ENCODE results near the gene EMB. TPM values are rescaled to one million over a fixed set of nuclear protein-coding genes. Genes with fewer than 3 reads are reported as not detected.
"Not testable (repeated sequence)": the region's sequence is repeated elsewhere in the genome, so short reads cannot be mapped to it uniquely, and the experiment has no call there.

Gene EMB, protein sequence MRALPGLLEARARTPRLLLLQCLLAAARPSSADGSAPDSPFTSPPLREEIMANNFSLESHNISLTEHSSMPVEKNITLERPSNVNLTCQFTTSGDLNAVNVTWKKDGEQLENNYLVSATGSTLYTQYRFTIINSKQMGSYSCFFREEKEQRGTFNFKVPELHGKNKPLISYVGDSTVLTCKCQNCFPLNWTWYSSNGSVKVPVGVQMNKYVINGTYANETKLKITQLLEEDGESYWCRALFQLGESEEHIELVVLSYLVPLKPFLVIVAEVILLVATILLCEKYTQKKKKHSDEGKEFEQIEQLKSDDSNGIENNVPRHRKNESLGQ
- total RNA-seq: 30.3 TPM
- long read RNA-seq, full-length matches to known transcripts: 11 of 15 reads
- long read RNA-seq, partial matches to known transcripts: 1 of 15 reads
- long read RNA-seq, other reads (novel, unspliced or antisense): 3 of 15 reads

DNA sequence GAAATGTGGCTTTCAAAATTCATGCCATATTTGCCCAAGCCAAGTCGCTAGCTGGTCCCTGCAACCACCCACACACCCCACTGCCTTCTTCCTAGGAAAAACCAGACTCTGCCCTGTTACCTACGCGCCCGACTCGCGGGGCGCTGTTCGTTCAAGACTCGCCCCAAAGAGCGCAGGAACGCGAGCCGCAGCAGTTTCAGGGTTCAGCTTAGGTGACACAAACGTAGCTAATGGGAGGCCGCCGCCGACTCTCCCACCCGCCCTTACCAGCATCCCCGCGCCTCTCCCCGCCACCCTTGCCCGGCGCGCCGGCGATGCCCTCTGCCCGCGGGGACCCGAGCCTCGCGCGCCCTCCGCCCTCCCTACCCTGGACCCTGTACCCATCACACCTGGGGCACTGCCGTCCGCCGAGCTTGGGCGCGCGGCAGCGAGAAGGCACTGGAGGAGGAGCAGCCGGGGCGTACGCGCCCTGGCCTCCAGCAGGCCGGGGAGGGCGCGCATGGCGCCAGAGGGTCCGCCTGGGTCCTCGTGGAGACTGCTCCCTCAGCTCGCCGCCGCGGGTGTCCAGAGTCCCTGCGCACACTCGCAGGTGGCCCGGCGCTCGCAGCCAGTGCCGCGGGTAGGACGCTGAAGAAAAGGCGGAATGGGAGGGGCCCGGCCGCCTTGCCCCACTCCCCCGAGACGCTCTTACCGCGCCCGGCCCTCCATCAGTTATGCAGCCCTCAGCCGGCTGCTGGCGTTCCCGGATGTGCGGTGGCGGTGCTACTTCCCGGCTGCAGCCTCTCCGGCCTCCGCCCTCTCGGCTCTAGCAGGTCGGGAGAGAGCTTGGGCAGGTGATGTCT lies at the start of gene EMB:
EMB (minus strand) TSS at position 638 of the 842 bp plus-strand sequence; CDS start at position 501, 137 bp downstream.
- TF ChIP-seq, protein P1, sequence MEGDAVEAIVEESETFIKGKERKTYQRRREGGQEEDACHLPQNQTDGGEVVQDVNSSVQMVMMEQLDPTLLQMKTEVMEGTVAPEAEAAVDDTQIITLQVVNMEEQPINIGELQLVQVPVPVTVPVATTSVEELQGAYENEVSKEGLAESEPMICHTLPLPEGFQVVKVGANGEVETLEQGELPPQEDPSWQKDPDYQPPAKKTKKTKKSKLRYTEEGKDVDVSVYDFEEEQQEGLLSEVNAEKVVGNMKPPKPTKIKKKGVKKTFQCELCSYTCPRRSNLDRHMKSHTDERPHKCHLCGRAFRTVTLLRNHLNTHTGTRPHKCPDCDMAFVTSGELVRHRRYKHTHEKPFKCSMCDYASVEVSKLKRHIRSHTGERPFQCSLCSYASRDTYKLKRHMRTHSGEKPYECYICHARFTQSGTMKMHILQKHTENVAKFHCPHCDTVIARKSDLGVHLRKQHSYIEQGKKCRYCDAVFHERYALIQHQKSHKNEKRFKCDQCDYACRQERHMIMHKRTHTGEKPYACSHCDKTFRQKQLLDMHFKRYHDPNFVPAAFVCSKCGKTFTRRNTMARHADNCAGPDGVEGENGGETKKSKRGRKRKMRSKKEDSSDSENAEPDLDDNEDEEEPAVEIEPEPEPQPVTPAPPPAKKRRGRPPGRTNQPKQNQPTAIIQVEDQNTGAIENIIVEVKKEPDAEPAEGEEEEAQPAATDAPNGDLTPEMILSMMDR (IDR thresholded peaks at IDR 0.05): peak; percentile 26
- no peaks in the 10 kb centered on the region for H3K9me3 ChIP-seq
- peak; percentile 88 for DNase-seq
- H3K36me3 ChIP-seq: no peaks in the 10 kb centered on the region
- peak; percentile 92 to 94 for ATAC-seq
- H3K4me1 ChIP-seq: peaks cover 8% of the 10 kb centered on the region
- intact Hi-C loops (cut with DNase I): no loop called here
- peak within 1 kb of the TSS; percentile 62 for H3K4me3 ChIP-seq
- H3K27ac ChIP-seq: peak within 1 kb of the TSS; percentile 74
- peaks cover 6% of the 10 kb centered on the region for H3K27me3 ChIP-seq (ENCODE audit: low read depth)

DNA sequence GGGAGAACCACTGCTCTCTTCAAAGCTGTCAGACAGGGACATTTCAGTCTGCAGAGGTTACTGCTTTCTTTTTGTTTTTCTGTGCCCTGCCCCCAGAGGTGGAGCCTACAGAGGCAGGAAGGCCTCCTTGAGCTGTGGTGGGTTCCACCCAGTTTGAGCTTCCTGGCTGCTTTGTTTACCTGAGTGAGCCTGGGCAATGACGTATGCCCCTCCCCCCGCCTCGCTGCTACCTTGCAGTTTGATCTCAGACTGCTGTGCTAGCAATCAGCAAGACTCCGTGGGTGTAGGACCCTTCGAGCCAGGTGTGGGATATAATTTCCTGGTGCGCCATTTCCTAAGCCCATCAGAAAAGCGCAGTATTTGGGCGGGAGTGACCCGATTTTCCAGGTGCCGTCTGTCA lies 48.4 kb upstream of the EMB start:
- H3K27me3 ChIP-seq (ENCODE audit: low read depth); ATAC-seq; H3K27ac ChIP-seq; DNase-seq; intact Hi-C loops (cut with DNase I); H3K4me1 ChIP-seq; H3K36me3 ChIP-seq; H3K4me3 ChIP-seq; H3K9me3 ChIP-seq: not testable (repeated sequence)

DNA sequence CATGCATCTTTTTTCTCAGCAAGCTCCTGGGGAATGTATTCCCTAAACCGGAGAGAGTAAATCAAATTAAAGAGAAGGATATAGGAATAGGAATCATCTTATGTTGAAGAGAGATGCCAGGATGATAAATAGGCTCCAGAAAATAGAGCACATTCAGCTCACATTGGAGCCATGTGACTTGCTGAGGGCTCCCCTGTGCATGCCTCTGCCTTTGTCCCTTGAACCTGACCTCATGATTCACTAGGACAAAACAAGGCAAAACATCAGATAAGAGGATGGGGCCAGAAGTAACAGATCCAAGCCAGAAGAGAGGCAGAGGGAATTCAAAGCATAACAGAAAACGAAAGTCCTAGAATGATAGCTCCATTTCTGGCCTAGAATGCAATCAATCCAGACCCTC lies 37.7 kb upstream of the EMB start:
- H3K36me3 ChIP-seq; H3K9me3 ChIP-seq; H3K4me1 ChIP-seq; intact Hi-C loops (cut with DNase I); H3K27me3 ChIP-seq (ENCODE audit: low read depth); DNase-seq; H3K4me3 ChIP-seq; ATAC-seq; H3K27ac ChIP-seq: not testable (repeated sequence)

DNA sequence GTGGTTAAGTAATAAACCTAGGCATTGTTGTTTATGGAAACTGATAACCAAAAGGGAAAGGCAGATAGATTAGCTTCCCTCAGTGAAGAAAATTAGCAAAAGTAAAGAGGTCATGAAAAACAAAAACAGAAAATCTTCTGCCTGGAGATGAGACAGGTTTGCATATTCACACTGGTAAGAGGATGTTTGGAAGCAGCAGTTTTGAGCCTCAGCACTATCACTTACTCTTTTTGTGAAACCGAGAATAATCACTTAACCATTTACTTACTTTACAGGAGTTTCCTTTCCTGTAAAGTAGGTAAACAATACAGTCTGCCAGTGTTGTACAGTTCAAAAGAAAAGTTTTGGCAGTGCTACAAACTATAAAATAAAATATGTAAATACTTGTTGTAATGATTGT lies 35.5 kb upstream of the EMB start:
- Histone ChIP-seq H3K9me3 (no peaks in the 10 kb centered on the region), H3K27me3 (ENCODE audit: low read depth) (no peaks in the 10 kb centered on the region), H3K4me3 (no peak overlapping the region), H3K4me1 (no peaks in the 10 kb centered on the region), H3K36me3 (no peaks in the 10 kb centered on the region), H3K27ac (no peak overlapping the region)
- ATAC-seq: no peak
- TF ChIP-seq, protein P1 (IDR thresholded peaks at IDR 0.05): no peak
- intact Hi-C loops (cut with DNase I): no loop called here
- no peak for DNase-seq

DNA sequence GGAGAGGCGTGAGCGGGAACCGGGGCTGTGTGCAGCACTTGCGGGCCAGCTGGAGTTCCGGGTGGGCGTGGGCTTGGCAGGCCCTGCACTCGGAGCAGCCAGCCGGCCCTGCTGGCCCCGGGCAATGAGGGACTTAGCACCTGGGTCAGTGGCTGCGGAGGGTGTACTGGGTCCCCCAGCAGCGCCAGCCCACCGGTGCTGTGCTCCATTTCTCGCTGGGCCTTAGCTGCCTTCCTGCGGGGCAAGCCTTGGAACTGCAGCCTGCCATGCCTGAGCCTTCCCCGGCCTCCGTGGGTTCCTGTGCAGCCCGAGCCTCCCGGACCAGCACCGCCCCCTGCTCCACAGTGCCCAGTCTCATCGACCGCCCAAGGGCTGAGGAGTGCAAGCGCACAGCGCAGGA lies 23.9 kb upstream of the EMB start:
- H3K36me3 ChIP-seq; H3K9me3 ChIP-seq; H3K27me3 ChIP-seq (ENCODE audit: low read depth); DNase-seq; ATAC-seq; intact Hi-C loops (cut with DNase I); H3K27ac ChIP-seq; H3K4me3 ChIP-seq; H3K4me1 ChIP-seq: not testable (repeated sequence)

DNA sequence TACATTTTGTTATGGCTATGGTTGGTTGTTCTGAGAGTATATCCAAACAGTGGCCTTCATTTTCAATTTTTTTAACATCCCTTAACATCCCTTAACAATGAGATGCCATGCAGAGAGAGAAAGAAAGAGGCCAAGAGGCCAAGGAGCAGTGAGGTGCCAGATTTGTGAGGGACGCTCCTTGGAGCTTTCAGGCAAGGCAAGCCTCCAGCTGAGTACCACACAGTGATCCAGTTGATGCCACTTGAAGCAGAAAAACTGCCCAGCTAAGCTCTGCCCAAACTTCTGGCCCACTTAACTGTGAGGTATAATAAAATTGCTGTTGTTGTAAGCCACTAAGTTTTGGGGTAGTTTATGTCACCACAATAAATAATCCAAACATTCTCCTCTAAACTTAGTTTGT lies 22.6 kb upstream of the EMB start:
- TF ChIP-seq, protein P1 (IDR thresholded peaks at IDR 0.05): no peak
- H3K27ac ChIP-seq: no peak overlapping the region
- no peak for ATAC-seq

DNA sequence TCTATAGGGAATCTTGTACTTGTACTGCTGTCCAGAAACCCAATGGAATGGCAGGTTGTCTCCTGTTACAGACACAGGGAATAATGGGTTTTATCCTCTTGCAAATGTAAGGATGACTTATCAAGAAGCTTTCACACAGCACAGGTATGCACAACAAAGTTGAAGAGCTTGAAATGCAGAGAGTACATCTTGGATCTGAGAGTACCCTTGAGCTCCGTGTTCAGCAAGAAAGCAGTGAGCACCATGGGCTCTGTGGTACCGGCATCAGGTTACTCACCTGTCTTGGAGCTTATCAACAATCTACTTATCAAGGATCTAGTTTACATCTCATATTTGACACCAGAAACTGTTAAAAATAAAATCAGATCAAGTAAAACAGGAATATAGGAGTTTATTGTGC lies 22.0 kb upstream of the EMB start:
- DNase-seq: no peak
- H3K4me1 ChIP-seq: no peaks in the 10 kb centered on the region
- no peaks in the 10 kb centered on the region for H3K9me3 ChIP-seq
- TF ChIP-seq, protein P1 (IDR thresholded peaks at IDR 0.05): no peak
- intact Hi-C loops (cut with DNase I): no loop called here
- peak; percentile 56 to 73 for ATAC-seq
- H3K27ac ChIP-seq: no peak overlapping the region
- no peaks in the 10 kb centered on the region for H3K36me3 ChIP-seq
- no peaks in the 10 kb centered on the region for H3K27me3 ChIP-seq (ENCODE audit: low read depth)
- no peak overlapping the region for H3K4me3 ChIP-seq

More for the DNA sequence above, 22.6 kb upstream of the EMB start:
- H3K27me3 ChIP-seq (ENCODE audit: low read depth): no peaks in the 10 kb centered on the region
- H3K4me3 ChIP-seq: no peak overlapping the region
- H3K9me3 ChIP-seq: no peaks in the 10 kb centered on the region
- H3K4me1 ChIP-seq: no peaks in the 10 kb centered on the region
- intact Hi-C loops (cut with DNase I): no loop called here
- no peaks in the 10 kb centered on the region for H3K36me3 ChIP-seq
- no peak for DNase-seq

DNA sequence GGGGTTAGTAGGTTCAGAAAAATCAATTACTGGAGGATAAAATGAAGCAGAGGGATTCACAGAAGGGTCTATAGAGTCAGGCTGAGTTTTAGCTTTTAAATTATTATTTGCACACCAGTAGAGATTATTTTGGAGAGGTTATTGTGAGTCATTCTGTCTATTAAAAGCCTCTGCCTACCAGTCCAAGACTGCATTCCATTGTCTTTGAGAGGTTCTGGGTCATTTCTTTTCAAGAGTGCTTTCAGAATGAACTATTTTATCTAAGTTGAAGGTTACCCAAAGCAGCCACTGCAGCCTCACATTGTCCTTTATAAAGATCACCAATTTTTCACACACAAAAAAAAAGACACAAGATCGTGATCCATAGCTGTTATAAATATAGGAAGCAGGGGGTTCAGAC lies 21.5 kb upstream of the EMB start:
- H3K4me1 ChIP-seq; H3K4me3 ChIP-seq; H3K27ac ChIP-seq; H3K27me3 ChIP-seq (ENCODE audit: low read depth); H3K9me3 ChIP-seq; DNase-seq; H3K36me3 ChIP-seq; intact Hi-C loops (cut with DNase I): not testable (repeated sequence)
- peak; percentile 71 to 91 for ATAC-seq

DNA sequence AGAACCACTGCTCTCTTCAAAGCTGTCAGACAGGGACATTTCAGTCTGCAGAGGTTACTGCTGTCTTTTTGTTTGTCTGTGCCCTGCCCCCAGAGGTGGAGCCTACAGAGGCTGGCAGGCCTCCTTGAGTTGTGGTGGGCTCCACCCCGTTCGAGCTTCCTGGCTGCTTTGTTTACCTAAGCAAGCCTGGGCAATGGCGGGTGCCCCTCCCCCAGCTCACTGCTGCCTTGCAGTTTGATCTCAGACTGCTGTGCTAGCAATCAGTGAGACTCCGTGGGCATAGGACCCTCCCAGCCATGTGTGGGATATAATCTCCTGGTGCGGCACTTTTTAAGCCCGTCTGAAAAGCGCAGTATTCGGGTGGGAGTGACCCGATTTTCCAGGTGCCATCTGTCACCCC lies 17.3 kb upstream of the EMB start:
- H3K4me1 ChIP-seq; intact Hi-C loops (cut with DNase I); DNase-seq; H3K36me3 ChIP-seq; H3K4me3 ChIP-seq; H3K27me3 ChIP-seq (ENCODE audit: low read depth); ATAC-seq; H3K9me3 ChIP-seq; H3K27ac ChIP-seq: not testable (repeated sequence)
